ENCODE data around the gene SKOR1.

SKOR1 gene

GRCh38 chr15:67853454-67853853 lies 28.1 kb downstream of the SKOR1 start:
- DNase-seq (ENCODE audit: low read depth) = no peak

DNA sequence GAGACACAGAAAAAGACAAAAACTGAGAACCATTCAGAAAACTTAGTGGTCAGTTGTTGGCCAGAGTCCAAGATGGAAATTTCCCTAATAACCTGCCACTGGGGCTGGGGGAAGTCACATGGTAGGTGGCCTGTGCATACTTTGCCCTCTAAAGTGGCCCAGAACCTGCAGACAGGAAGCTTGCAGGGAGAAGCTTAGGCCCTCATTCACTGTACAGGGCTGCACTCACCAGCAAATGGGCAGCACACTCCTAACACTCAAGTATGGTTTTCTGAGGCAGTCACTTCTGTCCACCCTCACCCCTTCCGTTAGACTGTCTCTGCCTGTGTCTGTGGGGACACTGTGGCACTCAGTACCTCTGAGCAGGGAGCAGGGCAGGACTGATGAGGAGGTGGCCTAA lies 29.0 kb downstream of the SKOR1 start:
- no peak for DNase-seq (ENCODE audit: low read depth)

DNA sequence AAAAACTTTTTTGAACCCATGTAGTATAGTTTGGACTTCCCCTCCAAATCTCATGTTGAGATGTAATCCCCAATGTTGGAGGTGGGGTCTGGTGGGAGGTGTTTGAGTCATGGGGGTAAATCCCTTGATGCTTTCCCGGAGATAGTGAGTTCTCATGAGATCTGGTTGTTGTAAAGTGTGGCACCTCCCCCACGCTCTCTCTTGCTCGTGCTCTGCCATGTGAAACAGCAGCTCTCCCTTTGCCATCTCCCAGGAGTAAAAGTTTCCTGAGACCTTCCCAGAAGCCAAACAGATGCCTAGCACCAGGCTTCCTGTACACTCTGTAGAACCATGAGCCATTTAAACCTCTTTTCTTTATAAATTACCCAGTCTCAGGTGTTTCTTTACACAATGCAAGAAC lies 30.5 kb downstream of the SKOR1 start:
- no peak for DNase-seq (ENCODE audit: low read depth)

DNA sequence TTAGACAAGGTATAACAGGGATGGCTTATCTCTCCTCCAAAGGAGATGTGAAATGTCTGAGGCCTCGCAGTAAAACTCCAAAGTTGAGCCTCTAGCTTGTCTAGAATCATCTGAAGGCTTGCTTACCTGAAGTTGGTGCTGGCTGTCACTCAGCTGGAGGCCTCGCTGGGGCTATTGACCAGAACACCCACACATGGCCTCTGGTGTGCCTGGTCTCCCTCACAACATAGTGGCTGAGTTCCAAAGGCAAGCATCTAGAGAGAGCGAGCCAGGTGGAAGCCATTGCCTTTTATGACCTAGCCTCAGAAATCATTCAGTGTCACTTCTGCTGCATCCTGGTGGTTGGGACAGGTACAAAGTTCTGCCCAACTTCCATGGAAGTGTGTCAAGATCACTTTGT lies 31.9 kb downstream of the SKOR1 start:
- no peak for DNase-seq (ENCODE audit: low read depth)

DNA sequence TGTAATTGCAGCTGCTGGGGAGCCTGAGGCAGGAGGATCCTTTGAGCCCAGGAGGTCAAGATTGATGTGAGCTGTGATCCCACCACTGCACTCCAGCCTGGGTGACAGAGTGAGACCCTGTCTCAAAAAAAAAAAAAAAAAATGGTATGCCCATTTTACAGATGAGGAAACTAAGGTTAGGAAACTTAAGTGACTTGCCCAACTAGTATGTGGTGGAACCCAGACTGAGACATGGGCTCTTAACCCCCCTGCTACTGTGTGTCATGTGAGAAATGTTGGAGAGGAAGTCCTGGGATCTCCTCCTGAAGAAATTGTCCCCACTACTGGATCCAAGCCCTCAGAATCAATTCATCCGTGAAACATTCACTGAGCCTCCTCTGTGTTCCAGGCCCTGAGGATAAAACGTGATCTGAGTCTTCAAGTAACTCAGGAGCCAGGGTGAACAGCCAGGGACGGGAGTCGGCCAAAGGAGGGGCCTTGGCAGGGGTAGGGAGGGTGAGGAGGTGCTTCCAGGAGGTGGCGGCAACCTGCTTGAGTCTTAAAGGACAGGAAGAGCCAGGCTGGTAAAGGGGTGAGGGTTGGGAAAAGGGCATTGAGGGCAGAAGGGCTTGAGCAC lies 34.1 kb downstream of the SKOR1 start:
- no peak for DNase-seq (ENCODE audit: low read depth)

DNA sequence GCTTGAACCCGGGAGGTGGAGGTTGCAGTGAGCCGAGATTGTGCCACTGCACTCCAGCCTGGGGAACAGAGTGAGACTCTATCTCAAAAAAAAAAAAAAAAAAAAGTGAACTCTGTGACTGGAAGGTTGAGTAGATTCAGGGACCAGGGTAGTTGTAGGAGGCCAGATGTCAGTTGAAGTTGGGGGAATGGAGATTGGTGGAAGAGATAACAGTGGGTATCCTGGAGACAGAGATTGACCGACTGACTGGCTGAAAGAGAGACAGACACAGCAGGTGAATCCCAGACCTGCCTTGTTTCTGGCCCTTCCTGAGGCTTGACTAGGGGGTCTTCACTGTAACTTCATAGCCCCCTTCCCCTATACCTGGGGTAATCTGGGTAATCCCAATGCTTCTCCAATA lies 36.7 kb downstream of the SKOR1 start:
- no peak for DNase-seq (ENCODE audit: low read depth)

- DNase-seq (ENCODE audit: low read depth) = no peak
Observed at GRCh38 chr15:67862750-67863441, 37.6 kb downstream of the SKOR1 start.

GRCh38 chr15:67863442-67863987 lies 38.2 kb downstream of the SKOR1 start:
- peak; percentile 72 for DNase-seq (ENCODE audit: low read depth)

DNA sequence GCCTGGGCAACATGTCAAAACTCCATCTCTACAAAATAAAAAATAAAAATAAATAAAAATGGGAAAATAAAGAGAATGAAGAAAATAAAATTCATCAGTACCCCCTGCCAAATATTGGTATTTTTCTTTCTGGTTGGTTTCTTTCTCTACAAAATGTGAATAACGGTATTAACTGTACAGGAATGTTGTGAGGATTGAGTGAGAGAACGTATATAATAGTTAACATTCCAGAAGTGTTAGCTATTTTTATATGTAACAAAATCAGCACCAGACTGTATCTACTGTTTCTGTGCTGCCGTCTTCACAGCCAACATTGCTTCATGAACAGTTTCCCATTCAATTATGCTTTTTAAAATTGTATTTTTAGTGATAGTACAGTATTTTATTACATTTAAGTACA lies 40.0 kb downstream of the SKOR1 start:
- DNase-seq (ENCODE audit: low read depth) = peak; percentile 50

DNA sequence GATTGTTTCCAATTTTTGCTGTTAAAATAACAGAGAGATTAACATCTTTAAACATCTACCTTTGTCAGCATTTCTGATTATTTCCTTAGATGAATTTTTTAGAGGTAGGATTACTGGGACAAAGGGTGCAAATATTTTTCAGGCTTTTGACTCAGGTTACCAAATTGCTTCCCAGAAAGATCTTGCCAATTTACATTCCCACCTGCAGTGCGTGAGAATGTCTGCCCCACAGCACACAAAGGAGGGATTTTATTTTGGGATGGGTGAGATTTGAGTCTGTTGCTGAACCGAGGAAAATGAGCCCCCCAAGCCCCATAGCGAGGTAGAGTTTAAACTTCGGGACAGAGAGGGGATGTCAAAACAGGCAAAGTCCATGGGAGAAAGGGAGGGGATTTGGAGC lies 40.5 kb downstream of the SKOR1 start:
- no peak for DNase-seq (ENCODE audit: low read depth)

- no peak for DNase-seq (ENCODE audit: low read depth)
Observed at GRCh38 chr15:67869701-67870100, 44.4 kb downstream of the SKOR1 start.

GRCh38 chr15:67870868-67871408 lies 45.6 kb downstream of the SKOR1 start:
- no peak for DNase-seq (ENCODE audit: low read depth)

GRCh38 chr15:67873777-67874176 lies 48.5 kb downstream of the SKOR1 start:
- DNase-seq (ENCODE audit: low read depth) = no peak

DNA sequence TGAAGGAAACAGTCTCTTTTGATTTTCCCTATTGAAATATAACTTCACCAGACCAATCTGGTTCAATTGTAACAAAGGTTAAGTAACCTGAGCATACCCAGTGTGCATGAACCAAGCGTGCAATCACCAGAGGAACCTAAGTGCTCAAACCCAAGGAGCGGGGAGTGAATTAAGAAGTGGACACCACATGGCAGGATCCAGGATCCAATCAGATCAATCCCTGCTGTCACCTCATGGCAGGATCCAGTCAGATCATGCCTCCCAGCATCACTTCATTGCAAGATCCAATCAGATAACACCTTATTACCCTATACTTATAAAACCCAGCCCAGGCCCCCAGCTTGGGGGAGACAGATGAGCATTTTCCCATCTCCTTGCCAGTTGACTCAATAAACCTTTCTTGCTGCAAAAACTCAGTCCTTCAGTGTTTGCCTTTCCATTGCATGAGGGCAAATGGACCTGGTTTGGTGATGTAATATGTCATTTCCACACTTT lies 53.5 kb downstream of the SKOR1 start:
- DNase-seq (ENCODE audit: low read depth) = no peak

DNA sequence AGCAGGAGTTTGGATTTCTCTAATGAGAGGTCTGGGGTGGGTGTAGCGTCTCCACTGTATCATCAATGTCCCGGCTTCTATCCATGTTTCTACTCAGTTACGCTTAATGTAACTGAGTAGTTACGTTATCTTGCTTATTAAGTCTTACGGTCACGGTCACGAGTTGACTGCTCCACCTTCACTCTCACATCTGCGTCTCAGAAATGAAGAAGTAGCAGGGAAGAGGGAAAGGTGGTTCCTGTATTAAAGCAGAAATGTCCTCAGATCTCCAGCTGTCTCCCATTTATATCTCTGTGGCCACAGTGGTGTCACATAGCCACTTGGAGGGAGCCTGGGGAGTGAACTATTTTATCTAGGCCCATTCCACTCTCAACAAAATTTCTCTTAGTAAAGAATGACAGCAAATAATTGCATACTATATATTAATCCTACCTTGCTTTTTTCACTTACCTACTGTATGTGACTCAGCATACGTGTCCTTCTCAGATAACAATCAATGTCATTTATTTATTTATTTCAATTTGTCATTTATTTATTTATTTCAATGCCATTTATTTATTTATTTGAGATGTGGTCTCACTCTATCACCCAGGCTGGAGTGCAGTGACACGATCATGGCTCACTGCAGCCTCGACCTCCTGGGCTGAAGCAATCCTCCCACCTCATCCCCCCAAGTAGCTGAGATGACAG lies 54.3 kb downstream of the SKOR1 start:
- no peak for DNase-seq (ENCODE audit: low read depth)

DNA sequence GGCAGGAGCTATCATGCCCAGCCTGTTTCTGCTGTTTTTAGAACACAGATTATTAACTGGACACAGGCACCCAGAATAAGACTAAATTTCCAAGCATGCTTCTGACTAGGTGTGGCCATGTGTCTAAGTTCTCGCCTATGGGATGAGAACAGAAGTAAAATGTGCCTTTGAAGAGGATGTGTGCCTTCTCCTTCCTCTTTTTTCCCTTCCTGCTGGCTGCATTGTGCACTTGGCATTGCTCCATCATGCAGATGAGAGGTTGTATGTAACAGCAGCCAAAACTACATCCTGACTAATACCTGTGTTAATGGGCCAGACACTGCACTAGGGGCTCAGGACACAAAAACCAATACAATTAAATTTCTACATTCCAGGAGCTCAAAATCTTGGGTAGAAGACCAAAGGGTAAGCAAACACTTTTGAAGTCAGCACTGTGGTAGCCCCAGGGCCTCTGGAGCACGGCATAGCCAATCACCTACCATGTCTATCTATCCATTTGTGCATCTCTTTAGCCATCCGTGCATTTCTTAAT lies 55.4 kb downstream of the SKOR1 start:
- peak; percentile 28 for DNase-seq (ENCODE audit: low read depth)

GRCh38 chr15:67882487-67883233 lies 57.4 kb downstream of the SKOR1 start:
- peak; percentile 44 for DNase-seq (ENCODE audit: low read depth)

DNA sequence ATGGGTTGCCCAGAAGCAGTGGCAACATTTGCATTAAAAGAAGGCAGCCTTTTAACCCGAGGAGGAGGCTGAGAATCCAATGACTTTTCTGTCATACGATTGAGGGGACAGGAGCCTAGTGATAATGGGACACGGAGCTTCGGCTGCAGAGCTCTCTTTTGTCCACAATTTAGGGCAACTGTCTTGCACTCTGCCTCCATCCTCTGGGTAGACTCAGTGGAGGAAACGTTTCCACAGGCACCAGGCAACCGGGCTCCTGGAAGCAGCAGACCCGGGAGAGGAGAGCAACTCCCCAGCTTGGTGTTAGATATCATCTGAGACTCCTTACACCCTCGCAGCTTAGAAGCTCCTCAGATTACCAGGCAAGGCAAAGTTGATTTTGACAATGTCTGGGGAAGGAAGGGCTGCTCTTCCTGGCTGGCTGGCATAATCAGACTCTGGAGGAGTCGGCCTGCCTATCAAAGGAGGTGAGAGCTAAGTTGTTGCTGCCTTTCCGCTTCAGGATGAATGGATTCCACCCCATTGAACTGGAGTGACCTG lies 58.0 kb downstream of the SKOR1 start:
- DNase-seq (ENCODE audit: low read depth) = no peak

- no peak for DNase-seq (ENCODE audit: low read depth)
Observed at GRCh38 chr15:67884009-67884408, 58.7 kb downstream of the SKOR1 start.

Measured in iris pigment epithelial cell (primary cell).